ENCODE data around the gene STARD7. TPM values are rescaled to one million over a fixed set of nuclear protein-coding genes. Genes with fewer than 3 reads are reported as not detected.
A peak's percentile ranks its signal among the peaks of the same experiment; 100 is the strongest.

Gene STARD7
- total and polyA plus RNA-seq, 2 donors (not counting 3 experiments of a cell fraction or from before 2014, with no cell fraction given) = 61.2 to 132 TPM

DNA sequence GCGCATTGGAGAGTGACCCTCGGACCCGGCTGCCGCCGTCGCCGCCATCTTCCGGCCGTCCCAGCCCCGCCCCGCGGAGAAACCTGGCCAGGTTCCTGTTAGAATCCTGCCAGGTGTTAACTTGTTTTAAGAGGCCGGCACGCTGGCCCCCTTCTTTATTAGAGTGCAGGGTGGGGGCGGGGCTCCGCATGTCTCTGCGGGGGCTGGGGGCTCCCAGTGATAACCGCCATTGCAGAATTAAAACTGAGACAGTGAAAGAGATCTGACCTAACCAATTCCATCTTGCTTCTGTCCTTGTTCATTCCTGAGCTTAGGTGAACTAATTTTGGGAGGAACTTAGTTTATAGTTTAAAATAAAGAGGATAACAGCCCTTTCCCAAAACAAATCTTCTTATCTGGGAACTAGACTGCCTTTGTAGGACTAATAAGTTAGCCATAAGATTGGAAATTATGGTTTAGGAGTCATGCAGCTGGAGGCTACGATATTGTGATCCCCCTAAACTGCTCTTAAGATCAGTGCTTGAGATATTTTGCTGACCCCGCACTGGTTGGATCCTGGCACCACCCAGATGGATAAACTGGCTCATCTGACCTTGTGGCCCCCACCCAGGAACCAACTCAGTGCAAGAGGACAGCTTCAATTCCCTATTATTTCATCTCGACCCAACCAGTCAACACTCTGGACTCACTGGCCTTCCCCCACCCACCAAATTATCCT, 543 bp upstream of the STARD7 start:
- intact Hi-C loops (cut with micrococcal nuclease) (loop anchor here (2.0 to 10.0 kb wide), 3 partner anchors 34 to 296 kb away; partner anchors contain the start of gene NEURL3), dilution Hi-C loops (cut with MboI; ENCODE audit: extremely low pct_ligation_motif_present, low sequenced_read_pairs) (no loop called here)
- peak overlapping the region; percentile 18 for H2AFZ ChIP-seq (ENCODE audit: low read depth, low read length)
- H3K27ac ChIP-seq (ENCODE audit: insufficient read depth, low read depth, low read length) = no peak overlapping the region
- peak overlapping the region; percentile 25 to 98 (median 84) for H3K4me3 ChIP-seq (replicated peaks in 1 of 3; ENCODE audit: insufficient read depth in 1 of 3, low read depth in 1 of 3, low read length in 3 of 3)
- H3K36me3 ChIP-seq (ENCODE audit: control insufficient read depth in 2 of 2, extremely low read depth in 1 of 2, insufficient read depth in 2 of 2, low read length in 2 of 2) = no peaks in the 10 kb centered on the region
- H3K27me3 ChIP-seq (ENCODE audit: control insufficient read depth in 2 of 2, insufficient read depth in 2 of 2, low read length in 2 of 2) = no peaks in the 10 kb centered on the region
- DNase-seq (ENCODE audit: low read depth, low spot score) (no peak), FAIRE-seq (peak; percentile 47)
- BruUV-seq (replicated peaks) = TSS peak; percentile 43
- H3K9me3 ChIP-seq (replicated peaks; ENCODE audit: control insufficient read depth, insufficient read depth, low read length) = no peaks in the 10 kb centered on the region
- ChIA-PET CTCF (interaction anchor here (0.9 to 2.0 kb wide), 6 partner anchors 10 to 58 kb away, joined by 3 to 17 read pairs (median 10); partner anchors contain the start of genes CIAO1 and TMEM127), POLR2A (interaction anchor here (0.5 to 1.5 kb wide), 5 partner anchors 10 to 406 kb away, joined by 3 to 10 read pairs (median 5); no protein-coding TSS in a partner anchor)
- H3K4me2 ChIP-seq (ENCODE audit: insufficient read depth, low read length) = peak overlapping the region; percentile 79
- TF ChIP-seq POLR2A (IDR thresholded peaks at IDR 0.05; ENCODE audit: low read depth, low read length) (no peak), MAX (IDR thresholded peaks at IDR 0.05; ENCODE audit: insufficient read depth, insufficient read length) (no peak), MYC (IDR thresholded peaks at IDR 0.05; ENCODE audit: low read depth, low read length) (no peak), JUN (IDR thresholded peaks at IDR 0.05; ENCODE audit: borderline replicate concordance, insufficient read depth, insufficient read length, low read depth) (no peak), FOS (IDR thresholded peaks at IDR 0.05; ENCODE audit: borderline replicate concordance, insufficient read depth, low read length) (no peak), CTCF (IDR thresholded peaks at IDR 0.05; ENCODE audit: extremely low read depth in 1 of 2, insufficient read depth in 1 of 2, low read depth in 1 of 2, low read length in 2 of 2) (no peak), EZH2 (IDR thresholded peaks at IDR 0.05; ENCODE audit: borderline replicate concordance, low read depth, low read length, severe bottlenecking) (no peak)
- peak overlapping the region; percentile 89 for H3K9ac ChIP-seq (replicated peaks; ENCODE audit: extremely low read depth, insufficient read depth, low read length)
- peaks cover 36% of the 10 kb centered on the region for H3K4me1 ChIP-seq (ENCODE audit: control insufficient read depth, extremely low read depth, insufficient read depth, low read length)
- H3K79me2 ChIP-seq (ENCODE audit: control insufficient read depth, insufficient read depth, low read length) = peaks cover 52% of the 10 kb centered on the region
- no peaks in the 10 kb centered on the region for H4K20me1 ChIP-seq (replicated peaks; ENCODE audit: control insufficient read depth, extremely low read depth, insufficient read depth, low read length)
- H3K9me1 ChIP-seq (replicated peaks; ENCODE audit: control insufficient read depth, extremely low read depth, insufficient read depth, low read length) = no peaks in the 10 kb centered on the region
